Putamen (tissue), 1 donor: Measurements from ENCODE around the gene ADCK1.
"Not testable (repeated sequence)": the region's sequence is repeated elsewhere in the genome, so short reads cannot be mapped to it uniquely, and the experiment has no call there.

Experiments
- DNase-seq: peaks from one replicate; pipeline ENCODE4 v3.0.0-alpha.2; 2016; ENCODE audit warnings: low spot score

The ADCK1 gene

GRCh38 chr14:77866932-77867331, 67.0 kb downstream of the ADCK1 start:
- DNase-seq, result no peak

- no peak for DNase-seq
Observed at GRCh38 chr14:77867476-77867875, 67.6 kb downstream of the ADCK1 start.

DNA sequence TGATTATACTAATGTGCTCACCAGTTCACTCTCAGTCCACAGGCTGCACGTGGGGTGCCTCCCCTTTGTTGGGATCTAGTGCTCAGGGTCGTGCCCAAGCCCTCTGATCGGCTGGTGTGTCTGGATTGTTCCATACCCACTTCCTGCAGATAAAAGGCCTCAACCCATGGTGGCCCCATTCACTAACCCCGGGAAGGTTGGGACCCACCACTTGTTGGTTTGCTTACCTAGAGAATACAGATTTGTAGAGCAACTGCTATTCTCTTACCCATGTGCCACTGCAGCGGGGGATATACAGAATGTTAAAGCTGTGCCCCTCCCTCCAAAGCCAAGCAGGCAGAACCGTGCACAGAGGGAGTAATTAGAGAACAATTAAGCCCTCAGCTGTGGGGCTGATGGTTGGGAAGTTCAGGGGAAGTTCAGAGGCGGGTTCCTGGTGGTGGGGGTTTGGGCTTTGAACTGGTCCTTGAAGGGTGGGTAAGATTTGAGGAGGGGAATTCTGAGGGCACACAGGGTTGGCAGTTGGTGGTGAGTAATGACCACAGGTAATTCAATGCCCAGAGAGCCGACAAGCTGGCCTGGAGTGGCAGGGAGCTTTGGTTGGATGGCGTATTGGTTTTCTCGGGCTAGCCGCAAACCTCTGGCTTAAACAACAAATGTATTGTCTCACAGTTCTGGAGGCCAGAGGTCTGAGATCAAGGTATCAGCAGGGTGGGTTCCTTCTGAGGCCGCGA, 68.8 kb downstream of the ADCK1 start:
- DNase-seq, result no peak

- no peak for DNase-seq
Observed at GRCh38 chr14:77869340-77869739, 69.4 kb downstream of the ADCK1 start.

- DNase-seq, result no peak
Observed at GRCh38 chr14:77870646-77871045, 70.7 kb downstream of the ADCK1 start.

DNA sequence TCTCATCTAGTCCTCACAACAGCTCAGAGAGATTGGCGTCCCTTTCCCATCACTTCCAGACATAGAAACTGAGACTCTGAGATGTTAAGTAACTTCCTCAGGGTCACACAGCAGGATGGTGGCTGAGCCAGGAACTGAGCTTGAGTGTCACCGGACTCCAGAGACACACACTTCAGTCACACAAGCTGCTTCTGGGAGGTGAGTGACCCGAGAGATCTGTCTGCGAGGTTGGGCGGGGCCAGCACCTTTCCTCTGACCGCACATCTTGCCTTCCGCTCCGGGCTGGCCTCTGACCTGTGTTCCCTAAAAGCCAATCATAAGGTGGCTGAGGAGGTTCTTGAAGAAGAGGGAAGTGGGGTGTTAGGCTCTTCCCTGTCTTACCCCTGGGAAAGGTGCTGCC, 72.2 kb downstream of the ADCK1 start:
- DNase-seq, result no peak

- DNase-seq, result no peak
Observed at GRCh38 chr14:77872983-77873382, 73.1 kb downstream of the ADCK1 start.

DNA sequence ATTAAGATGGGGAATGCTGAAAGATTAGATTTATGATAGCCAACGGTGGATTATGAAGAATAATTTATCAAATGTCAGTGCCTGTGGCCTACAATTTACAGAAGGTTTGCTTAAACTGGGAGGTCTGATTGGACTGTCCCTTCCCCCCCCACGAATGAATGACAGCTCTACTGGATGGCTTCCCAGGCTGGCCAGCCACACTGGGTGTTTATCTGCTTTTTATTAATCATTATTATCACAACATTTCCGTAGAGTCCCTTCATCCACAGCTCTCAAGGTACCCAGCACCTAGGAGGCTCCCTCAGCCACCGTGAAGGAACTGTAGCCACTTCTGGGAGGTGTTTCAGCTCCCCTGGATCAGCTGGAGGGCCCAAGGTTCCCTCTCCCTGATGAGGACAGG, 78.9 kb downstream of the ADCK1 start:
- no peak for DNase-seq

- no peak for DNase-seq
Observed at GRCh38 chr14:77880056-77880455, 80.1 kb downstream of the ADCK1 start.

- DNase-seq, result peak; percentile 29
Observed at GRCh38 chr14:77882098-77882497, 82.2 kb downstream of the ADCK1 start.

- no peak for DNase-seq
Observed at GRCh38 chr14:77882636-77883035, 82.7 kb downstream of the ADCK1 start.

DNA sequence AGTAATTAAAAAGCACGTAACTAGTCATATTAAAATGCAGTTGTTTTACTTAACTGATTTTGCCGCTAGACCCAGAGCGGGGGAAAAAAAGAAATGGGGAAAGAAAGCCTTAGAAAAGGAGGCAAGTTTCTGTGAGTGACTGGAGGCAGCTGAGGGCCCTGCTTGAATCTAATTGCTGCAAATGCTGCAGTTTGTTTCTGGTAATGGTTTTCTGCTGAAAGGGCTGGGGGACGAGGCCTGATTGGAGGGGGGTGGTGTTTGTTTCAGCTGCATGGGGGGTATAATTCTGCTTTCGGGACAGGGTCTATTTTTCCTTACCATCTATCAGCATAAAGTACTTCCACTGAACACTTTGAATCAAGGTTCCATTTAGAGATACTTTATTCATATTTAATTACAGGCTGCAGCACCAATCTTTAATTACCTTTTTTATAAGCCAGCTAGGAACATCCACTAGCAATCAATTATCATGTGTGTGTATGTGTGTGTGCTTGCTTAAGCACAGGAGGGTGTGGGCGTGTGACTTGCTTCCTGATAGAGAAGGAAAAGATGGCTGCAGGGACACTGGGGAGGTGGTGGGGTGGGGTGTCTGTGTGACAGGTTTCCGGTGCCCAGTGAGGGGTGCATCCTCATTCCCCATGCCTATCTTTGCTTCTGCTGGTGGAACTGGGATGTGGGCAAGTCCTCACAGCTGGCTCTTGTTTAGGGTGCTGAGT, 83.4 kb downstream of the ADCK1 start:
- DNase-seq, result no peak

DNA sequence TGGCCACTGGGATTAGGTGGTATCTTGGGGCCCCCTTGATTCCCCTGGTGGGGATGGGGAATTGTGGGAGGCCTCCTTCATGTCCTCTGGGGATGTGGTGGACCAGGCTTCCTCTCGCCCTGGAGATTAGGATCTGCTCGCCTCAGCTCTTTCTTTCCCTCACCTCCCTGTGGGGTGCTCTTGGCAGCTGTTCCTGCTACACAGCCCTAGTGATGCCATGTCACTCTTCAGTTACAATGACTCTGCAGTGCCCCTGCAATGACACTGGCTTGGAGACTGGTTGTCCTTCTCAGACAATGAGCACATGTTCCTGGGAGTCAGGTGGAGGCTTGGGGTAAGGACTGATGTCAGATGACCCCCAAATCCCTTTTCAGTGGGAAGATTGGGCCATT, 83.9 kb downstream of the ADCK1 start:
- no peak for DNase-seq

DNA sequence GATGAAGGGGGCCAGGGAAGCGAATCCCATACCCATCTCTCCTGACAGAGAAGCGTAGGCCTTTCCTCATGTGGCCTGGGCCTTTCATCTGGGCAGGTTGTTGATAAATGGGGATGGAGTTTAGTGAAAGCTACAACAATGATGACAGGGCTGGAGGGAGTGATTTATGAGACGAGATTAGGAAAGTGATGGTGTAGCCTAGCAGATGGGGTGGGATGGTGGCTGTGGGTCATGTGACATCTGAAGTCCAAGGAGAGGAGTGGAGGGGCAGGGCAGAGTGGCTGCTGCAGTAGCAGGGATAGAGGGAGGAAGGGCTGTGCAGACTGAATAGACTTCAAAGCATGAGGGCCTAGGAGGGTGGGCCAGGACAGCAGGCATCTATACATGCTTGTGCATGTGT, 85.5 kb downstream of the ADCK1 start:
- no peak for DNase-seq

- no peak for DNase-seq
Observed at GRCh38 chr14:77886010-77886409, 86.1 kb downstream of the ADCK1 start.

GRCh38 chr14:77888903-77889302, 89.0 kb downstream of the ADCK1 start:
- DNase-seq, result not testable (repeated sequence)

DNA sequence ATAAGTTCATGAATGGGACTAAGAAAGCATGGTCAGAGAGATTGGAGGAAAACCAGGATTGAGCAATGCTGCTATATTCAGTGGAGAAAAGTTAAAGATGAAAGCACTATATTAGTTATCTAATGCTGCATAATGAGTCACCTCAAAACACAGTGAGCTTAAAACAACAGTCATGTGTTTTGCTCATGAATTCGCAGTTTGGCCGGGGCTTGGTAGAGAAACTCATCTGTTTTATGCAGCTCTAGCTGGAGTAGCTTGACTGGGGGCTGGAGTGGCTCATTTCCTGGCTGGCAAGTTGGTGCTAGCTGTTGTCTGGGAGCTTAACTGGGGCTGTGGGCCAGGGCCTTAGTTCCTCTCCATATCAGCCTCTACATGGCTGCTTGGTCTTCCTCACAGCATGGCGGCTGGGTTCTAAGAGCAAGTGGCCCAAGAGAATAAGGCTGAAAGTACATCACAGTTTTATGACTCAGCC, 90.1 kb downstream of the ADCK1 start:
- no peak for DNase-seq

DNA sequence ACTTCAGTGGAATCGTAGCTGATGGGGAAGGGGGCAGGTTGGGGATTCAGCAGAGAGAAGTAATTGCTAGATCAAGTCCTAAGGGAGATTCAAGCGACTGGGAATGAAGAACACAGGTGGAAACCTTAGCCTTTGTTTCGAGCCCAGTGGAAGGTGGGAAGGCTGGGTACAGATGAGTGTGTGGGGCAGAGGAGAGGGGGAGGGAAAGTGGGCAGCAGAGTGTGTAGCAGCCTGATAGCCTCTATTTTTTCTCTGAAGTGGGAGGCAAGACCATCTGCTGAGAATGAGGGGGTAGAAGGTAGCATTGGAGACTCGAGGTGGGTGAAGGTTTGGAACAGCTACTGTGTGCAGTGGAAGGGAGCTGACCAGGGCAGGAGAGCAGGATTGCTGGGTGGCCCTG, 91.0 kb downstream of the ADCK1 start:
- no peak for DNase-seq

GRCh38 chr14:77892381-77892871, 92.5 kb downstream of the ADCK1 start:
- DNase-seq, result no peak

DNA sequence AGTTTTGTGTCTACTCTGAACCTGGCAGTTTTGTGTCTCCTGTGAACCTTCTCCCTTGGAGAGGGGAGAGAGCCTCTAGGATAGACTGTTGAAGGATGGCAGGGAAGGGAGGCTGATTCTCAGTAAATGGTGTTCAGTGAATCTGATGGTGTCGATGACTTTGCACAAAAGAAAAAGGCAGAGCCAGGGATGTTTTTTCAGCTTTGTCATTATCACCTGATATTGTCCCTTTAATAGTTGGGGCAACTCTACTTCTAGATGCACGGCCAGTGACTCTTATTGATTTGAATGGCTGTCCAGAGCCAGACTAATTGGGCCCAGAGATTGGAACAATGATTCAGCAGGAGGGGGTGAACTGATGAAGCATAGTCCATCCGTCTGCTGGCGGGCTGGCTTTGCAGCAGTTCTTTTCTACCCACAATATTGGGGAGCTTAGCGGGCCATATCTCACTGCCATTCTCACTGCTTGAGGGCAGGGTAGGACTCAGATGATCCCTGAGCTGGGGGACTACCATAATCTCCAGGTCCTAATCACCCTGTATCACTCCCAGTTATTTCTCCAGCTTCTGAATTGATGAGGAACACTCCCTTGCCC, 93.1 kb downstream of the ADCK1 start:
- no peak for DNase-seq

DNA sequence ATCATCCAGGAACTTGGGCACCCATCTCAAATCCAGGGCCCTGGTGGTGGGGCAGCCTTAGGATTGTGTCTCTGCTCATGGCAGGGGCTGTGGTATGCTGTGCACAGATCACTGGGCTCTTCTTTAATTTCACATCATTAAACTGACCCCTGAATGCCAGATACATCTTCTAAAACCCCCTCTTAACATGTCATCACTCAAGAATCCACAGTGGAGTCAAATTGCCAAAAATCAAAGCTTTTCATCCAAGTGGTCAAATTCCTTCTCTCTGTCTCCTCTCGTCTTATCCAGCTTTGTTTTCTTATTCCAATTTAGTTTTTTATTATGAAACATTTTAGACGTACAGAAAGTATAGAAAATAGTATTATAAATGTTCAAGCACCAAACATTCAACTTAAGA, 97.5 kb downstream of the ADCK1 start:
- no peak for DNase-seq

DNA sequence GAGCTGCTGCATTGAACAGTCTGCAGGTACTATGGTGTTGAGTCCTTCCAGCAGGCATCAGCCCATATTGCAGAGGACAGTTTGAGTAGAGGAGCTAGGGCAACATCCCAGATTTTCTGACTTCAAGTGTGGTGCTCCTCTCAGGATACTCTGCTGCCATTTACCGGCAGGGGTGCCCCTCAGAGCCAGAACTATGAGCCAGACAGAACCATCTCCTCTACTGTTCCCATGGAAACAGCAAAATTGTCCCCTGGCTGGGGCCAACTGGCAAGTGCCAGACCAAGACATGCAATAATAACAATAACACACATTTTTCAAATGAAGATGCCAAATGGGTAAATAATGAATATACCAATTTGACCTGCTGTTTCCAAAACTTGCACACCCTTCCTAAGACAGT, 102.9 kb downstream of the ADCK1 start:
- no peak for DNase-seq

DNA sequence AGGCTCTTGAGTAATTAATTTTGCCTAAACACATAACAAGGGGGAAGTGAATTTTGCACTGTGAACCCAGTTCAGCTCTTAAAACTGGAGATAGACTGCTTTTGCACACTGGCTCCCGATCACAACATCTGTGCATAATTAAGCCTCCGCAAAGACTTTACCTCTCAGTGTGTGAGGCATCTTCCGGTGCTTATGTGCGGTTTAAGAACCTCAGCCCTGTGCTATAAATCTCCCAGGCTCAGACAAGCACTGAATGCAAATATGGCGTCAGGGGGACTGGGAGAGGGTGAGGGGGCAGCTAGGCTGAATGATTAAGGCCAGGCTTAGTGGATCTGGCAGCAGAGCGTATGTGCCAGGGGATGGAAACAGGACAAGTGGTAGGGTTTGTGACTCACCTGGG, 103.3 kb downstream of the ADCK1 start:
- DNase-seq, result no peak
